Adrenal gland (tissue), 5 donors: Measurements from ENCODE around the gene GPC6.

Experiments
- CTCF ChIP-seq, 6 experiments: fragments of 450-650 bp in 4 of 6; fragments of 200-600 bp in 2 of 6; sonication (generic) in 1 of 6; IDR thresholded peaks; 1 replicate in 5 of 6; 2 replicates in 1 of 6; pipeline versions ENCODE4 v1.5.1 to v1.8.0; 2016 to 2021; ENCODE audit warnings: antibody characterized with exemption in 6 of 6, mild to moderate bottlenecking in 2 of 6, moderate library complexity in 1 of 6
- POLR2A ChIP-seq, 2 donors: fragments of 450-650 bp; IDR thresholded peaks; one replicate each; pipeline ENCODE4 v1.6.1; 2017; ENCODE audit warnings: antibody characterized with exemption in 2 of 2, mild to moderate bottlenecking in 2 of 2, moderate library complexity in 1 of 2
- donor health status: DM: no; HTN: no; CAD: no.

- TF ChIP-seq CTCF (IDR thresholded peaks at IDR 0.05) (no peak), POLR2A (IDR thresholded peaks at IDR 0.05) (no peak)
Observed at GRCh38 chr13:94414708-94415107, 1188.1 kb downstream of the GPC6 start.
